ENCODE results near the gene TAF6.

The TAF6 gene

GRCh38 chr7:100080907-100081534, 38.1 kb downstream of the TAF6 start:
- Histone ChIP-seq H2AK5ac (ENCODE audit: low read length, severe bottlenecking) (peak overlapping the region; percentile 92), H3K79me1 (replicated peaks; ENCODE audit: low read length, poor library complexity, severe bottlenecking) (peaks cover 1% of the 10 kb centered on the region), H3K4ac (ENCODE audit: low read depth in 1 of 2, low read length in 2 of 2) (peak overlapping the region; percentile 97 to 99), H2BK120ac (ENCODE audit: low read depth, low read length) (peak overlapping the region; percentile 91), H4K8ac (ENCODE audit: low read length) (peak overlapping the region; percentile 98), H2AFZ (ENCODE audit: low read depth, low read length) (no peak overlapping the region), H2BK5ac (ENCODE audit: low read depth, low read length, poor library complexity, severe bottlenecking) (peak overlapping the region; percentile 73), H3K27me3 (ENCODE audit: control insufficient read depth in 1 of 2, insufficient read depth in 1 of 2, low read length in 2 of 2) (no peaks in the 10 kb centered on the region), H3K4me2 (ENCODE audit: low read length, poor library complexity, severe bottlenecking) (peak overlapping the region; percentile 81), H3K23ac (ENCODE audit: low read length in 2 of 2) (peak overlapping the region in 1 of 2 experiments; percentile 48), H3K4me3 (ENCODE audit: insufficient read depth in 1 of 2, low read depth in 1 of 2, low read length in 2 of 2) (peak overlapping the region; percentile 84 to 87), H2BK15ac (ENCODE audit: low read depth, poor library complexity, severe bottlenecking) (peak overlapping the region; percentile 68), H3K4me1 (ENCODE audit: control insufficient read depth, insufficient read depth, low read depth, low read length) (peaks cover 14% of the 10 kb centered on the region), H3K14ac (ENCODE audit: low read length in 2 of 2) (peak overlapping the region in 1 of 2 experiments; percentile 63), H3K9ac (ENCODE audit: low read length) (peak overlapping the region; percentile 97), H3K27ac (ENCODE audit: low read length, poor library complexity, severe bottlenecking) (peak overlapping the region; percentile 64), H3K9me3 (ENCODE audit: control insufficient read depth, low read length) (no peaks in the 10 kb centered on the region), H3K18ac (ENCODE audit: low read depth in 1 of 2, low read length in 2 of 2) (peak overlapping the region; percentile 96), H2BK12ac (ENCODE audit: low read length in 2 of 2) (peak overlapping the region in 1 of 2 experiments; percentile 18), H4K91ac (ENCODE audit: low read length) (peak overlapping the region; percentile 91), H3K36me3 (ENCODE audit: control insufficient read depth in 1 of 2, insufficient read depth in 2 of 2, low read depth in 1 of 2, low read length in 2 of 2) (peaks cover 26% of the 10 kb centered on the region in 2 experiments)
- peak; percentile 42 for DNase-seq
- 1% methylated on average over 29 of the region's 34 CpGs for WGBS

- Histone ChIP-seq H2BK5ac (ENCODE audit: low read depth, low read length, poor library complexity, severe bottlenecking) (no peak overlapping the region), H3K4me3 (ENCODE audit: insufficient read depth in 1 of 2, low read depth in 1 of 2, low read length in 2 of 2) (no peak overlapping the region), H3K23ac (ENCODE audit: low read length in 2 of 2) (no peak overlapping the region), H3K4ac (ENCODE audit: low read depth in 1 of 2, low read length in 2 of 2) (peak overlapping the region in 1 of 2 experiments; percentile 73), H2BK15ac (ENCODE audit: low read depth, poor library complexity, severe bottlenecking) (no peak overlapping the region), H3K9ac (ENCODE audit: low read length) (peak overlapping the region; percentile 27), H3K36me3 (ENCODE audit: control insufficient read depth in 1 of 2, insufficient read depth in 2 of 2, low read depth in 1 of 2, low read length in 2 of 2) (peaks cover 45% of the 10 kb centered on the region in 2 experiments), H3K18ac (ENCODE audit: low read depth in 1 of 2, low read length in 2 of 2) (no peak overlapping the region), H3K4me2 (ENCODE audit: low read length, poor library complexity, severe bottlenecking) (no peak overlapping the region), H4K8ac (ENCODE audit: low read length) (peak overlapping the region; percentile 51), H2AK5ac (ENCODE audit: low read length, severe bottlenecking) (no peak overlapping the region), H4K91ac (ENCODE audit: low read length) (peak overlapping the region; percentile 62), H3K79me1 (replicated peaks; ENCODE audit: low read length, poor library complexity, severe bottlenecking) (peaks cover 9% of the 10 kb centered on the region), H3K27me3 (ENCODE audit: control insufficient read depth in 1 of 2, insufficient read depth in 1 of 2, low read length in 2 of 2) (no peaks in the 10 kb centered on the region), H3K9me3 (ENCODE audit: control insufficient read depth, low read length) (peaks cover 3% of the 10 kb centered on the region), H2AFZ (ENCODE audit: low read depth, low read length) (no peak overlapping the region), H2BK12ac (ENCODE audit: low read length in 2 of 2) (peak overlapping the region; percentile 21 to 72), H2BK120ac (ENCODE audit: low read depth, low read length) (no peak overlapping the region), H3K27ac (ENCODE audit: low read length, poor library complexity, severe bottlenecking) (no peak overlapping the region), H3K14ac (ENCODE audit: low read length in 2 of 2) (no peak overlapping the region), H3K4me1 (ENCODE audit: control insufficient read depth, insufficient read depth, low read depth, low read length) (peaks cover 14% of the 10 kb centered on the region)
- DNase-seq, result no peak
- 87% methylated on average over 7 of the region's 7 CpGs for WGBS
These were observed 40.1 kb downstream of the TAF6 start for GRCh38 chr7:100079024-100079560.

- Histone ChIP-seq H2AK5ac (ENCODE audit: low read length, severe bottlenecking) (no peak overlapping the region), H3K23ac (ENCODE audit: low read length in 2 of 2) (no peak overlapping the region), H2BK12ac (ENCODE audit: low read length in 2 of 2) (no peak overlapping the region), H3K14ac (ENCODE audit: low read length in 2 of 2) (no peak overlapping the region), H3K4me2 (ENCODE audit: low read length, poor library complexity, severe bottlenecking) (no peak overlapping the region), H3K79me1 (replicated peaks; ENCODE audit: low read length, poor library complexity, severe bottlenecking) (peaks cover 14% of the 10 kb centered on the region), H3K4me3 (ENCODE audit: insufficient read depth in 1 of 2, low read depth in 1 of 2, low read length in 2 of 2) (no peak overlapping the region), H3K36me3 (ENCODE audit: control insufficient read depth in 1 of 2, insufficient read depth in 2 of 2, low read depth in 1 of 2, low read length in 2 of 2) (peaks cover 64% of the 10 kb centered on the region in 2 experiments), H3K9me3 (ENCODE audit: control insufficient read depth, low read length) (peaks cover 20% of the 10 kb centered on the region), H3K4ac (ENCODE audit: low read depth in 1 of 2, low read length in 2 of 2) (no peak overlapping the region), H4K8ac (ENCODE audit: low read length) (no peak overlapping the region), H2BK15ac (ENCODE audit: low read depth, poor library complexity, severe bottlenecking) (no peak overlapping the region), H2BK5ac (ENCODE audit: low read depth, low read length, poor library complexity, severe bottlenecking) (no peak overlapping the region), H3K18ac (ENCODE audit: low read depth in 1 of 2, low read length in 2 of 2) (no peak overlapping the region), H4K91ac (ENCODE audit: low read length) (no peak overlapping the region), H2BK120ac (ENCODE audit: low read depth, low read length) (no peak overlapping the region), H3K4me1 (ENCODE audit: control insufficient read depth, insufficient read depth, low read depth, low read length) (peaks cover 11% of the 10 kb centered on the region), H3K27me3 (ENCODE audit: control insufficient read depth in 1 of 2, insufficient read depth in 1 of 2, low read length in 2 of 2) (no peaks in the 10 kb centered on the region), H3K9ac (ENCODE audit: low read length) (no peak overlapping the region), H3K27ac (ENCODE audit: low read length, poor library complexity, severe bottlenecking) (no peak overlapping the region), H2AFZ (ENCODE audit: low read depth, low read length) (no peak overlapping the region)
- DNase-seq, result no peak
- WGBS, result 100% methylated on average over 4 of the region's 4 CpGs
These were observed 42.0 kb downstream of the TAF6 start for GRCh38 chr7:100077205-100077604.

GRCh38 chr7:100075418-100075817, 43.7 kb downstream of the TAF6 start:
- Histone ChIP-seq H3K27me3 (ENCODE audit: control insufficient read depth in 1 of 2, insufficient read depth in 1 of 2, low read length in 2 of 2) (no peaks in the 10 kb centered on the region), H3K18ac (ENCODE audit: low read depth in 1 of 2, low read length in 2 of 2) (no peak overlapping the region), H3K14ac (ENCODE audit: low read length in 2 of 2) (no peak overlapping the region), H3K27ac (ENCODE audit: low read length, poor library complexity, severe bottlenecking) (no peak overlapping the region), H2BK5ac (ENCODE audit: low read depth, low read length, poor library complexity, severe bottlenecking) (no peak overlapping the region), H3K4me3 (ENCODE audit: insufficient read depth in 1 of 2, low read depth in 1 of 2, low read length in 2 of 2) (no peak overlapping the region), H2BK15ac (ENCODE audit: low read depth, poor library complexity, severe bottlenecking) (no peak overlapping the region), H4K91ac (ENCODE audit: low read length) (no peak overlapping the region), H2AFZ (ENCODE audit: low read depth, low read length) (no peak overlapping the region), H4K8ac (ENCODE audit: low read length) (no peak overlapping the region), H3K9me3 (ENCODE audit: control insufficient read depth, low read length) (peaks cover 38% of the 10 kb centered on the region), H3K23ac (ENCODE audit: low read length in 2 of 2) (no peak overlapping the region), H3K4me2 (ENCODE audit: low read length, poor library complexity, severe bottlenecking) (no peak overlapping the region), H3K4me1 (ENCODE audit: control insufficient read depth, insufficient read depth, low read depth, low read length) (peaks cover 9% of the 10 kb centered on the region), H2AK5ac (ENCODE audit: low read length, severe bottlenecking) (no peak overlapping the region), H3K79me1 (replicated peaks; ENCODE audit: low read length, poor library complexity, severe bottlenecking) (peaks cover 27% of the 10 kb centered on the region), H3K36me3 (ENCODE audit: control insufficient read depth in 1 of 2, insufficient read depth in 2 of 2, low read depth in 1 of 2, low read length in 2 of 2) (peaks cover 82% of the 10 kb centered on the region in 2 experiments), H2BK120ac (ENCODE audit: low read depth, low read length) (no peak overlapping the region), H2BK12ac (ENCODE audit: low read length in 2 of 2) (no peak overlapping the region), H3K9ac (ENCODE audit: low read length) (no peak overlapping the region), H3K4ac (ENCODE audit: low read depth in 1 of 2, low read length in 2 of 2) (no peak overlapping the region)
- 90% methylated on average over 6 of the region's 6 CpGs for WGBS
- no peak for DNase-seq
